ENCODE results near the gene ST6GALNAC3. TPM values are rescaled to one million over a fixed set of nuclear protein-coding genes. Genes with fewer than 3 reads are reported as not detected.

ST6GALNAC3 gene
- total RNA-seq, 1 donor from 2014 or later, result 22.0 TPM

DNA sequence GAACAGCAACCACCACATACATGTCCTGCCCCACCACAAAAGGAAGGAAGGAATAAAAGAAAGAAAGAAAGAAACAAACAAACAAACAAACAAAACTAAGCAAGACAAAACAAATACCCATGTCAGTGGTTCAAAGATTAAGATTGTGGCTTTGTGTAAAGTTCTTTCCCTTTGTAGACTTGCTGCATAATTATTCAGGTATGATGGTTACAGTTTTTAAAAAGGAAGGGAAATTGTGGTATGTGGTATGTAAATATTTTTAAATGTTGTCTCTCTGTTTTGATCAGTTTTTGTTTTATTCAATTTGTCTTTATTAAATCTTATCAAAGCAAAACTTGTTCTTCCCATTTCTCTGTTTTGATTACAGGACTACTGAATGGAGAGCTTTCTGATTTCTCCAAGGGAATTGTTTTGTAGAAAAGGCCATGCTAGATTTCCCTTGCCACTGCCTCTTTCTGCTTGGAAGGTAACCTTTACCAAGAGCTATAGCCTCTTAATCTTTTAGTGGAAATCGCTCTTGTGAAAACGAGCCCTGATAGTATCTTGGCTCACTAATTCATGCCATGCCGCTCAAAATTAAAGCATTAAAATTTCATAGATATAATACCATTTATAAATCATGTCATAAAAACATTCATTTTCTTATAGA, 502.5 kb downstream of the ST6GALNAC3 start:
- no peaks in the 10 kb centered on the region for H3K27me3 Mint-ChIP-seq (ENCODE audit: low read depth)
- no peak overlapping the region for H3K27ac Mint-ChIP-seq (ENCODE audit: unreplicated experiment)
- H3K4me1 Mint-ChIP-seq, result peaks cover 4% of the 10 kb centered on the region
- H3K9me3 Mint-ChIP-seq, result no peaks in the 10 kb centered on the region
- H3K36me3 Mint-ChIP-seq (ENCODE audit: low read depth), result no peaks in the 10 kb centered on the region
- DNase-seq (ENCODE audit: low read depth, low spot score), result no peak
- H3K4me3 Mint-ChIP-seq, result no peak overlapping the region
- TF ChIP-seq, protein P1, sequence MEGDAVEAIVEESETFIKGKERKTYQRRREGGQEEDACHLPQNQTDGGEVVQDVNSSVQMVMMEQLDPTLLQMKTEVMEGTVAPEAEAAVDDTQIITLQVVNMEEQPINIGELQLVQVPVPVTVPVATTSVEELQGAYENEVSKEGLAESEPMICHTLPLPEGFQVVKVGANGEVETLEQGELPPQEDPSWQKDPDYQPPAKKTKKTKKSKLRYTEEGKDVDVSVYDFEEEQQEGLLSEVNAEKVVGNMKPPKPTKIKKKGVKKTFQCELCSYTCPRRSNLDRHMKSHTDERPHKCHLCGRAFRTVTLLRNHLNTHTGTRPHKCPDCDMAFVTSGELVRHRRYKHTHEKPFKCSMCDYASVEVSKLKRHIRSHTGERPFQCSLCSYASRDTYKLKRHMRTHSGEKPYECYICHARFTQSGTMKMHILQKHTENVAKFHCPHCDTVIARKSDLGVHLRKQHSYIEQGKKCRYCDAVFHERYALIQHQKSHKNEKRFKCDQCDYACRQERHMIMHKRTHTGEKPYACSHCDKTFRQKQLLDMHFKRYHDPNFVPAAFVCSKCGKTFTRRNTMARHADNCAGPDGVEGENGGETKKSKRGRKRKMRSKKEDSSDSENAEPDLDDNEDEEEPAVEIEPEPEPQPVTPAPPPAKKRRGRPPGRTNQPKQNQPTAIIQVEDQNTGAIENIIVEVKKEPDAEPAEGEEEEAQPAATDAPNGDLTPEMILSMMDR (conservative IDR thresholded peaks at IDR 0.05), result no peak

DNA sequence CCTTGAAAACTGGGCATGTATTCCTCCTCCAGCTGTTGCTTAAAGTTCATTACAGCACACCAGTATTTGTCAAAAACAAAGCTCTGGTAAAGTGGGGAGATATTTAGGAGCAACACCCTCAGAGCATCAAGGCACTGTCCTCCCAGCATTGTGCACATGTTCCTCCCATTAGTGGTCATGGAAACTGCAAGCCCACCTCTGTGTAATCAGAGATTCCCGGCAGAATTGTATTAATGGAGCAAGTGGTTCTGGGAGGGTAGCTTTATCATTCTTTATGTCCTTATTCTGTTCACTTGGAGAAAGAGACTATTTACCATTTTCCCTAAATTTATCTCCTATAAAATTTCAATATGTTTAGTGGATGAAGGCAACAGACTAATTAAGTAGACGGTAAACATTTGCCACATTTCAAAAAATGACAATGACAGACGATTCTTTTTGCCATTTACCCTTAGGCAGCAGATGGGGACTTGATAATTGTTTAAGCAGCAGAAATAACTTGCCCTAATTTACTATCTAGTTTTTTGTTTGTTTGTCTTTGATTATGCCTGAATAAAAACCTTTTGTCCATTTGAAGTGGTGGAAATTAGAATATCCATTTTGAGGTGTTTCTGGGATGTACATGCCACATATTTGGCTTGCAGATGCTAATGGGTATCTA, 503.1 kb downstream of the ST6GALNAC3 start:
- no peaks in the 10 kb centered on the region for H3K36me3 Mint-ChIP-seq (ENCODE audit: low read depth)
- no peak for DNase-seq (ENCODE audit: low read depth, low spot score)
- H3K4me1 Mint-ChIP-seq, result peaks cover 5% of the 10 kb centered on the region
- H3K27me3 Mint-ChIP-seq (ENCODE audit: low read depth), result no peaks in the 10 kb centered on the region
- H3K9me3 Mint-ChIP-seq, result no peaks in the 10 kb centered on the region
- no peak overlapping the region for H3K27ac Mint-ChIP-seq (ENCODE audit: unreplicated experiment)
- TF ChIP-seq, protein P1 (conservative IDR thresholded peaks at IDR 0.05), result no peak
- no peak overlapping the region for H3K4me3 Mint-ChIP-seq

DNA sequence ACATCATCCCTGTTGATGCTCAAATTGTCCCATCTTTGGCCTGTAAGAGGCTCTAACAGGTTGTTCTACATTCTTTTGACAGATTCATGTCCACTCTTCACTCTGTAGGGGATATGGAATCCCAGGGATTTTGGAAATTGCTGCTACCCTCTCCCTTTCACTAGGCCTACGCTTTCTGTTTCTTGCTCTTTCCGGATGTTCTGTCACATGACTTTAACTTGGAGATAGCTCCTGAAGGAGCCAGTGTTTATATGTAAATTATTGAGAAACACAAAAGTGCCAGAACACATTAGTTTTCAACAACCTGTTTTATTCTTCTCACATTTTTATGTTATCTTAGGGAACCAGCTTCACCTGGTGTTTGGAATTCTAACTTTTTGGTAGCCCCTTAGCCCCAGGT, 505.7 kb downstream of the ST6GALNAC3 start:
- Mint-ChIP-seq H3K27me3 (ENCODE audit: low read depth) (no peaks in the 10 kb centered on the region), H3K36me3 (ENCODE audit: low read depth) (no peaks in the 10 kb centered on the region), H3K9me3 (no peaks in the 10 kb centered on the region), H3K4me3 (no peak overlapping the region), H3K27ac (ENCODE audit: unreplicated experiment) (no peak overlapping the region), H3K4me1 (peaks cover 19% of the 10 kb centered on the region)
- DNase-seq (ENCODE audit: low read depth, low spot score), result no peak
- TF ChIP-seq, protein P1 (conservative IDR thresholded peaks at IDR 0.05), result no peak

DNA sequence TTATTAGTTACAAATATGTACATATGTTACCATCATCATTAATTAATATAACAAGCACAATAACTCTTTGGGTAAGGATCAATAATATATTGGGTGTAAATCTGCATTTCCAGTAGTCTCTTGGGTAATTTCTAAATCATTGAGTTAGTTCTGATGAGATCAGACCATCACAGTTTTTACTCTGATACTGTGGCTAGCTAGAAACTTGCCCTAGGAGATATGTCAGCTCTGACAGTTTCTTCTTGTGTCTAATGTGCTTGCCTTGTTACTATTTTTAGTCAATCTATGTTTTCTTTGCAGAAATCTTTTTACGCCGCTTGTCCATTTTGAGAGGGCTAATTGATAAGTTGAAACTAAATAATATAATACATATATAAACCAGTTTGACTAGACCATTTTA, 507.2 kb downstream of the ST6GALNAC3 start:
- DNase-seq (ENCODE audit: low read depth, low spot score), result no peak
- peaks cover 22% of the 10 kb centered on the region for H3K4me1 Mint-ChIP-seq
- TF ChIP-seq, protein P1 (conservative IDR thresholded peaks at IDR 0.05), result no peak

DNA sequence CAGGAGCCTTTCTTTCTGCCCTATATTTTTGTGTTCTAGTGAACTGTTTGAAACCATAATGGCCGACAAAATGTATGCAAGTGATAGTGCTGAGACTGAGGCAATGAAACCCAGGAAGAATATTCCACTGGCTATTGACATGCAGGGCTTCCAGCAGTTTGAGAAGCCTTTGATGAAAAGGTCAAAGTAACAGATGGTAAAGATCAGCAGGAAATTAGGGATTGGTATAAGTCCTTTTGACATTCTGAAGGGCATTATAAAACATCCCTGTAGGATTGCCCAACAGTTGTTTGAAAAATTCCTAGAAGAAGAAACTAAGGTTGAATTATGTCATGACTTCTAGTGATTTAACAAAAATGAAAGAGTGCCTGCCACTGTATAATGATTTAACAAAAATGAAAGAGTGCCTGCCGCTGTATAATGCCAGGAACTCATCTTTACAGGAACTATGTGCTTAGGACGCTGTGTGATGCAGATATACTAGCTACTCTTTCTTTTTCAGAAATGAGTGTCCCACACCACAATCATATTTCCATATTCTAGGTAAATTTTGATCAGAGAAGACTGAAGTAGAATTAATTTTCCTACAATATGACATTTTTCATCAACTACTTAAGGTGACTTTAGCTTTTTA, 508.8 kb downstream of the ST6GALNAC3 start:
- H3K27ac Mint-ChIP-seq (ENCODE audit: unreplicated experiment), result no peak overlapping the region
- DNase-seq (ENCODE audit: low read depth, low spot score), result no peak
- no peaks in the 10 kb centered on the region for H3K27me3 Mint-ChIP-seq (ENCODE audit: low read depth)
- peaks cover 18% of the 10 kb centered on the region for H3K4me1 Mint-ChIP-seq
- H3K36me3 Mint-ChIP-seq (ENCODE audit: low read depth), result no peaks in the 10 kb centered on the region
- no peak overlapping the region for H3K4me3 Mint-ChIP-seq
- no peaks in the 10 kb centered on the region for H3K9me3 Mint-ChIP-seq
- TF ChIP-seq, protein P1 (conservative IDR thresholded peaks at IDR 0.05), result no peak

More for the DNA sequence above, 507.2 kb downstream of the ST6GALNAC3 start:
- H3K27me3 Mint-ChIP-seq (ENCODE audit: low read depth), result no peaks in the 10 kb centered on the region
- no peaks in the 10 kb centered on the region for H3K9me3 Mint-ChIP-seq
- no peak overlapping the region for H3K27ac Mint-ChIP-seq (ENCODE audit: unreplicated experiment)
- H3K36me3 Mint-ChIP-seq (ENCODE audit: low read depth), result no peaks in the 10 kb centered on the region
- no peak overlapping the region for H3K4me3 Mint-ChIP-seq

Data from neural crest cell (in vitro differentiated cells).